Keratinocyte (primary cell): Measurements from ENCODE around the gene ZDHHC7. TPM values are rescaled to one million over a fixed set of nuclear protein-coding genes. Genes with fewer than 3 reads are reported as not detected.

Experiments
- DNase-seq: peaks from one replicate; pipeline ENCODE4 v3.0.0-alpha.2; 2011; ENCODE audit warnings: low read depth, missing footprints, low spot score
- FAIRE-seq: peaks from 2 replicates; lab custom pipeline; 2011; peaks lifted over from hg19 to GRCh38; lab: Jason Lieb, UNC
- H2AFZ ChIP-seq: 2 replicates; pipeline ENCODE4 v1.6.0; 2012; ENCODE audit warnings: low read length, control low read depth, inconsistent platforms; ENCODE audit not compliant: control insufficient read depth
- H3K27ac ChIP-seq: 2 replicates; pipeline ENCODE4 v1.5.1; 2011; ENCODE audit warnings: low read length; ENCODE audit not compliant: control insufficient read depth, insufficient read depth
- H3K27me3 ChIP-seq: 3 replicates; pipeline ENCODE4 v1.6.0; 2011; ENCODE audit warnings: low read length; ENCODE audit not compliant: control insufficient read depth, insufficient read depth; ENCODE audit errors: extremely low read depth
- H3K36me3 ChIP-seq, 2 experiments: 2 replicates in 1 of 2; 3 replicates in 1 of 2; pipeline ENCODE4 v1.5.1; 2011; ENCODE audit warnings: low read length in 2 of 2, mild to moderate bottlenecking in 1 of 2; ENCODE audit not compliant: control insufficient read depth in 2 of 2, insufficient read depth in 2 of 2; ENCODE audit errors: extremely low read depth in 1 of 2
- H3K4me1 ChIP-seq: 3 replicates; pipeline ENCODE4 v1.5.1; 2011; ENCODE audit warnings: low read length; ENCODE audit not compliant: control insufficient read depth, insufficient read depth; ENCODE audit errors: extremely low read depth
- H3K4me2 ChIP-seq: 3 replicates; pipeline ENCODE4 v1.6.0; 2011; ENCODE audit warnings: low read depth, low read length; ENCODE audit not compliant: control insufficient read depth, insufficient read depth; ENCODE audit errors: extremely low read depth
- H3K4me3 ChIP-seq, 3 experiments: fragments of 200-600 bp in 1 of 3; sonication (generic) in 1 of 3; 2 replicates in 2 of 3; 3 replicates in 1 of 3; pipeline ENCODE4 v1.5.1; 2011 to 2016; ENCODE audit warnings: low read length in 3 of 3, mild to moderate bottlenecking in 3 of 3, control low read depth in 2 of 3, inconsistent platforms in 1 of 3, low read depth in 1 of 3, mixed read lengths in 1 of 3, mixed run types in 1 of 3, moderate library complexity in 1 of 3; ENCODE audit not compliant: control insufficient read depth in 2 of 3, insufficient read depth in 2 of 3; ENCODE audit errors: extremely low read depth in 1 of 3
- H3K79me2 ChIP-seq: 2 replicates; pipeline ENCODE4 v1.6.0; 2012; ENCODE audit warnings: low read length; ENCODE audit not compliant: control insufficient read depth, insufficient read depth
- H3K9ac ChIP-seq: 3 replicates; pipeline ENCODE4 v1.6.0; 2011; ENCODE audit warnings: low read length; ENCODE audit not compliant: control insufficient read depth, insufficient read depth; ENCODE audit errors: extremely low read depth
- H3K9me1 ChIP-seq: 3 replicates; pipeline ENCODE4 v1.6.0; 2011; ENCODE audit warnings: low read length; ENCODE audit not compliant: control insufficient read depth, insufficient read depth; ENCODE audit errors: extremely low read depth
- H3K9me3 ChIP-seq: 2 replicates; pipeline ENCODE4 v1.5.1; 2012; ENCODE audit warnings: low read depth, low read length; ENCODE audit not compliant: control insufficient read depth
- H4K20me1 ChIP-seq: 3 replicates; pipeline ENCODE4 v1.6.0; 2011; ENCODE audit warnings: low read length; ENCODE audit not compliant: control insufficient read depth, insufficient read depth; ENCODE audit errors: extremely low read depth
- CTCF ChIP-seq, 3 experiments: IDR thresholded peaks in 1 of 3; conservative IDR thresholded peaks in 1 of 3; optimal IDR thresholded peaks in 1 of 3; 2 replicates in 2 of 3; 3 replicates in 1 of 3; pipeline versions ENCODE3 to v1.5.1; 2011; ENCODE audit warnings: low read length in 3 of 3, mild to moderate bottlenecking in 3 of 3, moderate library complexity in 2 of 3, control low read depth in 1 of 3, inconsistent platforms in 1 of 3; ENCODE audit not compliant: insufficient read depth in 2 of 3; ENCODE audit errors: extremely low read depth in 1 of 3
- EZH2 ChIP-seq: IDR thresholded peaks from one replicate; pipeline ENCODE4 v1.6.1; 2012; ENCODE audit warnings: inconsistent platforms, mild to moderate bottlenecking, low read length, moderate library complexity
- dilution Hi-C: fragments of 300-500 bp; cut with MboI; formaldehyde crosslinking; loops from one replicate; pipeline ENCODE4 v1.7.0; 2020; ENCODE audit warnings: low sequenced_read_pairs; ENCODE audit not compliant: extremely low pct_ligation_motif_present
- polyA plus RNA-seq, 5 experiments: library from polyadenylated mRNA; depleted of rRNA in 3 of 5; stranded (reverse) in 3 of 5; stranded (forward) in 1 of 5; unstranded in 1 of 5; fragments of >200 nt; gene quantifications; 1 replicate in 1 of 5; 2 replicates in 3 of 5; 3 replicates in 1 of 5; pipeline versions ENCODE4 v1.2.1 to v1.2.3, GENCODE V29; 2011 to 2012; ENCODE audit warnings: missing spikeins in 2 of 5, low read depth in 1 of 5, low replicate concordance in 1 of 5

Gene ZDHHC7
- polyA plus RNA-seq, 1 donor (not counting 4 experiments of a cell fraction or from before 2014, with no cell fraction given): 37.8 TPM

GRCh38 chr16:85056211-85056748 is 44.9 kb upstream of the ZDHHC7 start:
- DNase-seq: no peak
- H3K4me2 ChIP-seq: no peak overlapping the region
- H3K9me3 ChIP-seq: no peaks in the 10 kb centered on the region
- peaks cover 6% of the 10 kb centered on the region for H3K4me1 ChIP-seq
- no peak overlapping the region for H3K27ac ChIP-seq
- H3K79me2 ChIP-seq: no peaks in the 10 kb centered on the region
- dilution Hi-C loops: no loop called here
- H3K9me1 ChIP-seq: no peaks in the 10 kb centered on the region
- H2AFZ ChIP-seq: no peak overlapping the region
- H3K36me3 ChIP-seq: no peaks in the 10 kb centered on the region
- no peaks in the 10 kb centered on the region for H4K20me1 ChIP-seq
- FAIRE-seq: no peak
- no peak overlapping the region for H3K4me3 ChIP-seq
- no peak for TF ChIP-seq CTCF (optimal IDR thresholded peaks at IDR 0.05 in 1 of 3, IDR thresholded peaks at IDR 0.05 in 1 of 3, conservative IDR thresholded peaks at IDR 0.05 in 1 of 3; ENCODE audit: extremely low read depth in 1 of 3, insufficient read depth in 2 of 3, low read length in 3 of 3)
- TF ChIP-seq EZH2: no peak
- no peaks in the 10 kb centered on the region for H3K27me3 ChIP-seq
- H3K9ac ChIP-seq: no peak overlapping the region

- Histone ChIP-seq H3K79me2 (no peaks in the 10 kb centered on the region), H3K27ac (no peak overlapping the region), H3K27me3 (no peaks in the 10 kb centered on the region), H3K9ac (no peak overlapping the region), H3K4me1 (peaks cover 6% of the 10 kb centered on the region), H2AFZ (peak overlapping the region; percentile 49), H3K36me3 (no peaks in the 10 kb centered on the region), H3K4me3 (peak overlapping the region in 1 of 3 experiments; percentile 14), H3K9me1 (no peaks in the 10 kb centered on the region), H4K20me1 (no peaks in the 10 kb centered on the region), H3K4me2 (peak overlapping the region; percentile 64), H3K9me3 (no peaks in the 10 kb centered on the region)
- dilution Hi-C loops: no loop called here
- DNase-seq (no peak), FAIRE-seq (no peak)
- TF ChIP-seq EZH2 (no peak), CTCF (optimal IDR thresholded peaks at IDR 0.05 in 1 of 3, IDR thresholded peaks at IDR 0.05 in 1 of 3, conservative IDR thresholded peaks at IDR 0.05 in 1 of 3; ENCODE audit: extremely low read depth in 1 of 3, insufficient read depth in 2 of 3, low read length in 3 of 3) (no peak)
Measured at GRCh38 chr16:85055493-85056210, 44.3 kb upstream of the ZDHHC7 start.
